Upper lobe of left lung (tissue), 6 donors: Measurements from ENCODE around the gene DUSP16. TPM values are rescaled to one million over a fixed set of nuclear protein-coding genes. Genes with fewer than 3 reads are reported as not detected.

ENCODE experiments used
- ATAC-seq, 2 donors: fragments of 200-7000 bp; cut with Tn5 transposase; one replicate each; pipeline ENCODE4 v1.9.1; 2022; ENCODE audit warnings: mild to moderate bottlenecking in 2 of 2, moderate library complexity in 2 of 2; ENCODE audit not compliant: low FRiP score in 2 of 2
- DNase-seq, 2 donors: peaks; one replicate each; pipeline ENCODE4 v3.0.0-alpha.2; 2019 to 2020
- H3K27ac ChIP-seq, 4 donors: fragments of 200-600 bp; sonication (generic); one replicate each; pipeline ENCODE4 v1.5.1; 2016 to 2019
- H3K27me3 ChIP-seq, 4 donors: fragments of 200-600 bp; sonication (generic); one replicate each; pipeline ENCODE4 v1.5.1; 2017 to 2019
- H3K36me3 ChIP-seq, 4 donors: fragments of 200-600 bp; sonication (generic); one replicate each; pipeline ENCODE4 v1.5.1; 2016 to 2019
- H3K4me1 ChIP-seq, 4 donors: fragments of 200-600 bp; sonication (generic); one replicate each; pipeline ENCODE4 v1.5.1; 2018 to 2019
- H3K4me3 ChIP-seq, 4 donors: fragments of 200-600 bp; sonication (generic); one replicate each; pipeline ENCODE4 v1.5.1; 2017 to 2019; ENCODE audit warnings: mild to moderate bottlenecking in 2 of 4, moderate library complexity in 1 of 4
- H3K9me3 ChIP-seq, 4 donors: fragments of 200-600 bp; sonication (generic); one replicate each; pipeline ENCODE4 v1.5.1; 2018 to 2019
- EP300 ChIP-seq, 4 donors: sonication (generic); formaldehyde crosslinking; IDR thresholded peaks; one replicate each; pipeline ENCODE4 v1.5.1; 2017; ENCODE audit warnings: antibody characterized with exemption in 4 of 4, control low read depth in 2 of 4
- POLR2A ChIP-seq, 4 donors: fragments of 450-650 bp; IDR thresholded peaks; one replicate each; pipeline ENCODE4 v1.5.1; 2016 to 2017; ENCODE audit warnings: antibody characterized with exemption in 4 of 4, mild to moderate bottlenecking in 2 of 4
- POLR2AphosphoS5 ChIP-seq, 2 donors: sonication (generic); formaldehyde crosslinking; IDR thresholded peaks; one replicate each; pipeline ENCODE4 v1.5.1; 2017; ENCODE audit warnings: antibody characterized with exemption in 2 of 2
- WGBS, 2 donors: methylation state at CpG; one replicate each; pipeline ENCODE4 v1.1.5; 2017 to 2018; 5-methylcytosine and 5-hydroxymethylcytosine counted together
- total RNA-seq, 6 donors: library from RNA; depleted of rRNA in 4 of 6; stranded (reverse); fragments of >200 nt in 4 of 6; gene quantifications; one replicate each; pipeline versions ENCODE4 v1.1.0 to v1.2.1, GENCODE V29; 2016 to 2021
- TF ChIP-seq, protein P1 (sequence below), 6 experiments: fragments of 450-650 bp in 4 of 6; fragments of 200-600 bp in 2 of 6; sonication (generic) in 2 of 6; IDR thresholded peaks; one replicate each; pipeline ENCODE4 v1.5.1; 2016 to 2019; ENCODE audit warnings: antibody characterized with exemption in 6 of 6
- donor health status: DM: no; HTN: no; CAD: no; lungs with moderate emphysema.
- donor health status: DM: no; HTN: yes; CAD: no; lungs with severe emphysema.

The DUSP16 gene
- total RNA-seq, 6 donors from 2014 or later = 23.7 to 51.6 (median 41.7) TPM

DNA sequence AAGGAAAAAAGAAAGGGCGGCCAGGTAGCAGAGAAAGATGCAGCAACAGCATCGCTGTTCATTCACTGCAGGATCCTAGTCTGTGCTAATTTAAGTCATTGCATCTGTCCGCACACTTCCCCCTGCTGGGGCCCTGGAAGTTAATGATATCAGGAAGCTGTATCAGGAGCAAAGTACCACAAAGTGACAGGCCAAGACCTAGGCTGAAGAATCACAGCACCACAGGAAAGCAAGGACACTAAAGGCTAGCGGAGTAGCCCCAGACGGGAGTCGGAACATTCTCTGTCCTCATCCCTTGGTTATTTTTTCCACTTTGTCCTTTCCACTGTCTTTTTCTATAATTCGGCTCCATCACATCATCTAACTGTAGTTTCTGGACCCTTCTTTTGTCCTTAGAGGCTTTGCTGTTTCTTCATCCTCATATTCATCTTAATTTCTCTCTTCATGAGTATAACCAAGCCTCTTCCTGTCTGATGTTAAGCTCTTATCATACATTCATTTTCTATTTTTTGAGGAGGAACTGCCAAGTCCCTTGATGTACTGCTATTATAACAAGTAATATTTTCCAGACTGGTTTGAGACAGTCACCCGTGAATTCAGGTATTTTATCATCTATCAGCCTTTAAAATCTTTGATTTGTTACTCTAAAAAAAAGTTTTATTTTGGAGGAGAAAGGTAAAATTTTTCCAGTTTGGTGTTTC, 28.3 kb downstream of the DUSP16 start:
- ATAC-seq = no peak
- Histone ChIP-seq H3K27ac (peak overlapping the region in 3 of 4 donors; percentile 68 to 76 (median 68)), H3K4me1 (peaks cover 4 to 43% (median 21%) of the 10 kb centered on the region in 4 donors), H3K4me3 (no peak overlapping the region), H3K36me3 (peaks cover 0 to under 1% (median 0%) of the 10 kb centered on the region in 4 donors), H3K9me3 (no peaks in the 10 kb centered on the region), H3K27me3 (no peaks in the 10 kb centered on the region)
- DNase-seq = no peak
- WGBS, 2 donors = 82 to 86% methylated on average over 8 of the region's 8 CpGs
- TF ChIP-seq, protein P1, sequence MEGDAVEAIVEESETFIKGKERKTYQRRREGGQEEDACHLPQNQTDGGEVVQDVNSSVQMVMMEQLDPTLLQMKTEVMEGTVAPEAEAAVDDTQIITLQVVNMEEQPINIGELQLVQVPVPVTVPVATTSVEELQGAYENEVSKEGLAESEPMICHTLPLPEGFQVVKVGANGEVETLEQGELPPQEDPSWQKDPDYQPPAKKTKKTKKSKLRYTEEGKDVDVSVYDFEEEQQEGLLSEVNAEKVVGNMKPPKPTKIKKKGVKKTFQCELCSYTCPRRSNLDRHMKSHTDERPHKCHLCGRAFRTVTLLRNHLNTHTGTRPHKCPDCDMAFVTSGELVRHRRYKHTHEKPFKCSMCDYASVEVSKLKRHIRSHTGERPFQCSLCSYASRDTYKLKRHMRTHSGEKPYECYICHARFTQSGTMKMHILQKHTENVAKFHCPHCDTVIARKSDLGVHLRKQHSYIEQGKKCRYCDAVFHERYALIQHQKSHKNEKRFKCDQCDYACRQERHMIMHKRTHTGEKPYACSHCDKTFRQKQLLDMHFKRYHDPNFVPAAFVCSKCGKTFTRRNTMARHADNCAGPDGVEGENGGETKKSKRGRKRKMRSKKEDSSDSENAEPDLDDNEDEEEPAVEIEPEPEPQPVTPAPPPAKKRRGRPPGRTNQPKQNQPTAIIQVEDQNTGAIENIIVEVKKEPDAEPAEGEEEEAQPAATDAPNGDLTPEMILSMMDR (IDR thresholded peaks at IDR 0.05) = no peak
- no peak for TF ChIP-seq POLR2AphosphoS5 (IDR thresholded peaks at IDR 0.05)
- TF ChIP-seq EP300 (IDR thresholded peaks at IDR 0.05) = no peak
- TF ChIP-seq POLR2A (IDR thresholded peaks at IDR 0.05) = no peak

DNA sequence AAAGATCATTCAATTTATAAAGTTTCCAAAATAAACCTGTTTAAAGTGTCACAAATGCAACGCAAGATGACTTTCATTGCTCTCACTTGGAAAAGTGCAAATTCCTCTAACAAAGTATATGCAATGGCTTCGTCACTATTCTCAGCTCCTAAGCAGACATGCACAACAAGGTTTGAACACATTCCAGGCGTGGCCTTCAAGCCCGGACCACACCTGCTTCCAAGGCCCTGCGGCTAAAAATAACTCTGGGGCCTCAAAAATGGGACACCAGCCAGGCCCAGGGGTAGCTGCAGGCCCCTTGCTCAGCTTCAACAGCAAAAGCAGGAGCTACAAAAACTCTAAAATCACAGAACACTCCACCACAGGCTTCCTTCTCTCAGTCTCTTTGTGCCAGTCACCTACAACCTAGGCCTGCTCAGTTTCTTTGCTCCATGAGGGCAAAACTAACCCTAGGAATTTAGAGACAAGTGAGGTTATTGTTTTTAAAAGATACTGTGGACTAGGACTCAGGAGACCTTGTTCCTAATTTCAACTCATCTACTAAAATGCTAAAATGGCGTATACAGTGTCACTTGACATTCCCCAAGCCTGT, 29.3 kb downstream of the DUSP16 start:
- Histone ChIP-seq H3K27me3 (no peaks in the 10 kb centered on the region), H3K36me3 (peaks cover 0 to 3% (median 0%) of the 10 kb centered on the region in 4 donors), H3K27ac (peak overlapping the region; percentile 50 to 76 (median 68)), H3K4me1 (peaks cover 4 to 40% (median 21%) of the 10 kb centered on the region in 4 donors), H3K9me3 (no peaks in the 10 kb centered on the region), H3K4me3 (no peak overlapping the region)
- TF ChIP-seq POLR2AphosphoS5 (IDR thresholded peaks at IDR 0.05) = no peak
- no peak for TF ChIP-seq POLR2A (IDR thresholded peaks at IDR 0.05)
- TF ChIP-seq, protein P1 (IDR thresholded peaks at IDR 0.05) = no peak
- TF ChIP-seq EP300 (IDR thresholded peaks at IDR 0.05) = no peak
- peak in 1 of 2 donors; percentile 82 for DNase-seq
- ATAC-seq = peak; percentile 53 to 89
- 53 to 64% methylated on average over 6 of the region's 6 CpGs for WGBS, 2 donors

DNA sequence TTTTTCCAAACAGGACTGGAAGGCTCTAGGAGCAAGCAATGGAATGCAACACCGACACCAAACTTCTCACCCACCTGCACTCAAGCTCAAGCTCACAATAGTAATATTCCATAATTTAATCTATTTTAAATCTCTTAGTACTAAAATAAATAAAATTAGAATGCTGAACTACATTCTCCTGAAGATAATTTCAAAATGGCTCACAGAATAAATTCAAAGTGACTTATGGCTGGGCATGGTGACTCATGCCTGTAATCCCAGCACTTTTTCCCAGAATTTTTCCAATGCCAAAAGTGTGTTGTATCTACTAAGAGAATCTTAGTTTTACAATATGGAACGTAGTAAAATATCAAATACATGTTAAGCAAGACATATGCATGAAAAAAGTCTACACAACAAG, 31.5 kb downstream of the DUSP16 start:
- ATAC-seq (no peak), DNase-seq (no peak)
- Histone ChIP-seq H3K4me1 (peaks cover 4 to 40% (median 27%) of the 10 kb centered on the region in 4 donors), H3K4me3 (no peak overlapping the region), H3K36me3 (peaks cover 0 to 3% (median 0%) of the 10 kb centered on the region in 4 donors), H3K27ac (no peak overlapping the region), H3K9me3 (no peaks in the 10 kb centered on the region), H3K27me3 (no peaks in the 10 kb centered on the region)
- WGBS, 2 donors = 80 to 95% methylated on average over 2 of the region's 2 CpGs
- TF ChIP-seq POLR2AphosphoS5 (IDR thresholded peaks at IDR 0.05) (no peak), EP300 (IDR thresholded peaks at IDR 0.05) (no peak), POLR2A (IDR thresholded peaks at IDR 0.05) (no peak)
- TF ChIP-seq, protein P1 (IDR thresholded peaks at IDR 0.05) = no peak

DNA sequence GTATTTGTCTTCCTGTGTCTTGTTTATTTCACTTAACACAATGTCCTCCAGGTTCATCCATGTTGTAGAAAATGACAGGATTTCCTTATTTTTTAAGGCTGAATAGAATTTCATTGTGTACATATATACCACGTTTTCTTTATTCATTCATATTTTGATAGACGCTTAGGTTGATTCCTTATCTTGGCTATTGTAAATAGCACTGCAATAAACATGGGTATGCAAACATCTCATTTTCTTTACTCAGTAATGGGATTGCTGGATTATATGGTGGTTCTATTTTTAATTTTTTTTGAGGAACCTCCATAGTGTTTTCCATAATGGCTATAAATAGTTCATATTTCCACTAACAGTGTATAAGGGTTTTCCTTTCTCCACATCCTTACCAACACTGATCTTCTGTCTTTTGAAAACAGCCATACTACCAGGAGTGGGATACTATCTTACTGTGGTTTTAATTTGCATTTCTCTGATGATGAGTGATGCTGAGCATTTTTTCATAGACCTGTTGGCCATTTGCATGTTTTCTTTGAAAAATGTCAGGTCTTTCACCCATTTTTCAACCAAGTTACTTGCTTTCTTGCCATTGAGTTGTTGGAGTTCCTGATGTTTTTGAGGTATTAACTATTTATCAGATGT, 32.8 kb downstream of the DUSP16 start:
- no peak for ATAC-seq
- peaks cover 4 to 34% (median 27%) of the 10 kb centered on the region in 4 donors for H3K4me1 ChIP-seq
- 59 to 60% methylated on average over 2 of the region's 2 CpGs for whole genome bisulfite sequencing, 2 donors
- DNase-seq = no peak
- no peak overlapping the region for H3K27ac ChIP-seq
- H3K27me3 ChIP-seq = no peaks in the 10 kb centered on the region
- no peak overlapping the region for H3K4me3 ChIP-seq
- no peak for TF ChIP-seq POLR2AphosphoS5 (IDR thresholded peaks at IDR 0.05)
- TF ChIP-seq, protein P1 (IDR thresholded peaks at IDR 0.05) = no peak
- H3K9me3 ChIP-seq = no peaks in the 10 kb centered on the region
- peaks cover 0 to 3% (median 0%) of the 10 kb centered on the region in 4 donors for H3K36me3 ChIP-seq
